Heart left ventricle (tissue), 16 donors: ENCODE data around the gene ZMYM3. TPM values are rescaled to one million over a fixed set of nuclear protein-coding genes. Genes with fewer than 3 reads are reported as not detected.
A peak's percentile ranks its signal among the peaks of the same experiment; 100 is the strongest.
"Not testable (repeated sequence)": the region's sequence is repeated elsewhere in the genome, so short reads cannot be mapped to it uniquely, and the experiment has no call there.

Experiments
- ATAC-seq, 4 donors: fragments of 200-7000 bp; cut with Tn5 transposase; one replicate each; pipeline ENCODE4 v1.9.1; 2020 to 2022; ENCODE audit warnings: moderate library complexity in 4 of 4, mild to moderate bottlenecking in 3 of 4, moderate number of reproducible peaks in 1 of 4
- DNase-seq, 5 donors: peaks; one replicate each; pipeline ENCODE4 v3.0.0-alpha.2; 2020
- H3K27ac ChIP-seq, 12 donors: fragments of 200-600 bp; sonication (generic) in 4 of 12; one replicate each; pipeline versions ENCODE4 v1.5.0 to v1.8.0; 2016 to 2022; ENCODE audit warnings: mild to moderate bottlenecking in 2 of 12
- H3K27me3 ChIP-seq, 9 donors: fragments of 200-600 bp; sonication (generic) in 2 of 9; one replicate each; pipeline versions ENCODE4 v1.5.1 to v1.8.0; 2016 to 2022; ENCODE audit warnings: mild to moderate bottlenecking in 3 of 9
- H3K36me3 ChIP-seq, 9 donors: fragments of 200-600 bp; sonication (generic) in 2 of 9; one replicate each; pipeline versions ENCODE4 v1.5.0 to v1.8.0; 2018 to 2022; ENCODE audit warnings: mild to moderate bottlenecking in 2 of 9
- H3K4me1 ChIP-seq, 12 donors: fragments of 200-600 bp; sonication (generic) in 4 of 12; one replicate each; pipeline versions ENCODE4 v1.5.0 to v1.8.0; 2016 to 2022; ENCODE audit warnings: mild to moderate bottlenecking in 3 of 12
- H3K4me3 ChIP-seq, 12 donors: fragments of 200-600 bp; sonication (generic) in 4 of 12; one replicate each; pipeline versions ENCODE4 v1.5.0 to v1.8.0; 2017 to 2022; ENCODE audit warnings: mild to moderate bottlenecking in 9 of 12, moderate library complexity in 4 of 12
- H3K9me3 ChIP-seq, 12 donors: fragments of 200-600 bp; sonication (generic) in 4 of 12; one replicate each; pipeline versions ENCODE4 v1.5.0 to v1.8.0; 2016 to 2022; ENCODE audit warnings: mild to moderate bottlenecking in 1 of 12
- POLR2A ChIP-seq, 2 donors: fragments of 450-650 bp; IDR thresholded peaks; one replicate each; pipeline ENCODE4 v1.6.1; 2017; ENCODE audit warnings: antibody characterized with exemption in 2 of 2, mild to moderate bottlenecking in 2 of 2, moderate library complexity in 2 of 2
- WGBS, 4 donors: extraction: QIAGEN DNeasy Blood & Tissue Kit in 2 of 4; methylation state at CpG; one replicate each; pipeline versions ENCODE4 v1.1.5 to v1.1.7; 2013 to 2018; 5-methylcytosine and 5-hydroxymethylcytosine counted together
- intact Hi-C, 10 donors: fragments of 100-400 bp; cut with DNase I; formaldehyde crosslinking; loops; one replicate each; pipeline versions ENCODE4 v1.11.1 to v1.14.2; 2022
- polyA plus RNA-seq, 2 donors: library from polyadenylated mRNA; stranded (reverse); fragments of 200-250 nt; gene quantifications; one replicate each; pipeline ENCODE4 v1.2.3, GENCODE V29; 2013
- total RNA-seq, 9 donors: library from RNA; depleted of rRNA in 2 of 9; stranded (reverse); fragments of >200 nt in 2 of 9; fragmentation: NEBNext Ultra II Directional in 3 of 9; extraction: Animal tissue kit (Norgen Biotek cat#: 25700) in 3 of 9; gene quantifications; one replicate each; pipeline versions ENCODE4 v1.1.0 to v1.2.4, GENCODE V29; 2016 to 2023
- TF ChIP-seq, protein P1 (sequence below), 12 donors: fragments of 200-600 bp; sonication (generic) in 4 of 12; IDR thresholded peaks; one replicate each; pipeline versions ENCODE4 v1.5.0 to v1.8.0; 2018 to 2022; ENCODE audit warnings: antibody characterized with exemption in 12 of 12, mild to moderate bottlenecking in 5 of 12
- donor health status: ischemic (EF 13 %, LVEDD 7.1; RV severe dilation, severe dysfunction).
- donor health status: healthy with polysubstance abuse.
- donor health status: DM: no; HTN: yes; CAD: no.
- donor health status: DM: no; HTN: no; CAD: no.
- donor health status: ischemic (EF 25% LVEDD 6.9; RV normal size, moderate dysfunction).
- donor health status: ischemic (EF 25% LVEDD 5.7; RV mildly dilated, moderate dysfunction).
- donor health status: healthy.
- donor health status: DM: yes; HTN: yes; CAD: no.
- donor health status: ischemic (EF 35%, LVEDD 5.7; RV mildly dilated, moderate dysfunction).
- donor health status: nonischemic (EF 11% LVEDD 7.7; RV severe dilation, severe dysfunction).
- donor health status: DM: yes; HTN: yes; CAD: no.
- donor health status: PGD.
- donor health status: ischemic (EF 29% LVEDD 5.4; RV normal size, mild dysfunction).
- donor health status: nonischemic (EF 23%, LVEDD 6.1; RV moderate dilation, normal function).

Gene ZMYM3
- total and polyA plus RNA-seq, 11 donors, result 5.1 to 22.9 (median 13.8) TPM

DNA sequence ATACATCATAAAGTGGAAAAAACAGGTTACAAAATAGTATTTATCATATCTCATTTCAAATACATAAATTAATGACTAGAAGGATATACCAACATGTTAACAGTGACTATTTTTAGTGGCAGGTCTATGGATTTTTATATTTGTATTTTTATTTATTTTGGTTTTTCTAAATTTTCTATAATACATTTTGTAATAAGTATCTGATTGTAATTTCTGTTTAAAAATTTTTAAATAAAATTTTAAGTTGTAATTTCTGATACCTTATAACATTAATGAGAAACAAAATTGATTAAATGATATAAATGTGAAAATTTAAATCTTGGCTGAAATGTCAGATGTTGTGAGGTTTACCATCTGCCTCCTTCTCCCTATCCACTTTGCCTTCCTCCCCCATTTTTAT lies 32.0 kb upstream of the ZMYM3 start:
- H3K4me1 ChIP-seq, result peaks cover 0 to 28% (median 19%) of the 10 kb centered on the region in 12 donors
- no peaks in the 10 kb centered on the region for H3K27me3 ChIP-seq
- intact Hi-C loops, result loop anchor here in 2 of 10 donors (10.0 kb wide), 1 partner anchor 79 kb away; the partner anchor contains the start of gene TAF1 (in 2 of the 2)
- peak overlapping the region in 6 of 12 donors; percentile 70 to 83 (median 78) for H3K4me3 ChIP-seq
- ATAC-seq (no peak), DNase-seq (no peak)
- H3K27ac ChIP-seq, result no peak overlapping the region
- peaks cover 0 to 3% (median 0%) of the 10 kb centered on the region in 12 donors for H3K9me3 ChIP-seq
- TF ChIP-seq, protein P1, sequence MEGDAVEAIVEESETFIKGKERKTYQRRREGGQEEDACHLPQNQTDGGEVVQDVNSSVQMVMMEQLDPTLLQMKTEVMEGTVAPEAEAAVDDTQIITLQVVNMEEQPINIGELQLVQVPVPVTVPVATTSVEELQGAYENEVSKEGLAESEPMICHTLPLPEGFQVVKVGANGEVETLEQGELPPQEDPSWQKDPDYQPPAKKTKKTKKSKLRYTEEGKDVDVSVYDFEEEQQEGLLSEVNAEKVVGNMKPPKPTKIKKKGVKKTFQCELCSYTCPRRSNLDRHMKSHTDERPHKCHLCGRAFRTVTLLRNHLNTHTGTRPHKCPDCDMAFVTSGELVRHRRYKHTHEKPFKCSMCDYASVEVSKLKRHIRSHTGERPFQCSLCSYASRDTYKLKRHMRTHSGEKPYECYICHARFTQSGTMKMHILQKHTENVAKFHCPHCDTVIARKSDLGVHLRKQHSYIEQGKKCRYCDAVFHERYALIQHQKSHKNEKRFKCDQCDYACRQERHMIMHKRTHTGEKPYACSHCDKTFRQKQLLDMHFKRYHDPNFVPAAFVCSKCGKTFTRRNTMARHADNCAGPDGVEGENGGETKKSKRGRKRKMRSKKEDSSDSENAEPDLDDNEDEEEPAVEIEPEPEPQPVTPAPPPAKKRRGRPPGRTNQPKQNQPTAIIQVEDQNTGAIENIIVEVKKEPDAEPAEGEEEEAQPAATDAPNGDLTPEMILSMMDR (IDR thresholded peaks at IDR 0.05), result no peak
- TF ChIP-seq POLR2A (IDR thresholded peaks at IDR 0.05), result no peak
- H3K36me3 ChIP-seq, result peaks cover 0 to 23% (median 5%) of the 10 kb centered on the region in 9 donors

DNA sequence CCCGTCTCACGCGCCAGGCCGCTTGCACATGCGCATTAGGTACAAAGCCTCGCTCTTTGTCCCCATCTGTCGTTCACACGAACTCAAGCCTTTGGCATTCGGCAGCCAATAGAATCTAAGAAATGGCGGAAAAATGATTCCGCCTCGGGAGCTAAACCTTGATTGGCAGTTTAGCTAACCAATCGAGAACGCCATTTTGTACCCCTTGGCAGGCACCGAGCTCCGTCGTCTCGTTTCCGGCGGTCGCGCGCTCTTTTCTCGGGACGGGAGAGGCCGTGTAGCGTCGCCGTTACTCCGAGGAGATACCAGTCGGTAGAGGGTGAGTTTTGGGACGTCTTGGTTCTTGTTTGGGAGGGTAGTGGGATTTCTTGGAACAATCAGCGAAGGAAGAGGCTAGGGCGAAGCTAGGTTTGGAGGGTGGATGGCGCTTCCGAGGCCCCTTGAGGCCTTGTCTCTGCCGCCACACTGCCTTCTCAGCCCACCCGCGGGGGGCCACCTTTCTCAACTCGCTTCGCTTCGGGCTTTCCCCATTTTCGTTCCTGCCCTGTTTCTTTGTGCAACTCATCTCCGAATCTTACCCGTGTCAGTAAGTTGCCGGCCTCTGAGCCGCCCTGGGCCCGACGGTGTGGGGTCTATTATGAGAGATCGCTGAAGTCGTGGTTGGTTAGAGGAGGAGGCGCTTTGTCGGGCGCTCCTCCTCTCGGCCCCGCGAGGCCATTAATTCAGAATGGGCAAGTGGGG lies 29.6 kb upstream of the ZMYM3 start, which contains the start of gene NONO:
TSS of gene NONO (plus strand) at position 233 of the 741 bp plus-strand sequence. CDS start 7,003 bp downstream, outside the sequence.
- peaks cover 0 to 3% (median 0%) of the 10 kb centered on the region in 12 donors for H3K9me3 ChIP-seq
- H3K27ac ChIP-seq, result peak within 1 kb of the TSS; percentile 71 to 95 (median 90)
- peaks cover 0 to 25% (median 19%) of the 10 kb centered on the region in 12 donors for H3K4me1 ChIP-seq
- peak; percentile 82 to 93 (median 88) for DNase-seq
- ATAC-seq, result peak; percentile 93 to 97 (median 95)
- H3K4me3 ChIP-seq, result peak within 1 kb of the TSS; percentile 42 to 83 (median 70)
- H3K27me3 ChIP-seq, result no peaks in the 10 kb centered on the region
- intact Hi-C loops, result loop anchor here in 4 of 10 donors (1.0 to 10.0 kb wide), 3 partner anchors 29 to 101 kb away; partner anchors contain the start of genes TAF1 (in 2 of the 4) and ZMYM3 (in 2 of the 4)
- TF ChIP-seq POLR2A (IDR thresholded peaks at IDR 0.05), result no peak
- TF ChIP-seq, protein P1 (IDR thresholded peaks at IDR 0.05), result peak in 4 of 12 donors; percentile 6 to 44 (median 22)
- 0 to 42% (median 20%) methylated on average over 57 of the region's 57 CpGs for whole genome bisulfite sequencing, 4 donors
- peaks cover 0 to 9% (median 0%) of the 10 kb centered on the region in 9 donors for H3K36me3 ChIP-seq

DNA sequence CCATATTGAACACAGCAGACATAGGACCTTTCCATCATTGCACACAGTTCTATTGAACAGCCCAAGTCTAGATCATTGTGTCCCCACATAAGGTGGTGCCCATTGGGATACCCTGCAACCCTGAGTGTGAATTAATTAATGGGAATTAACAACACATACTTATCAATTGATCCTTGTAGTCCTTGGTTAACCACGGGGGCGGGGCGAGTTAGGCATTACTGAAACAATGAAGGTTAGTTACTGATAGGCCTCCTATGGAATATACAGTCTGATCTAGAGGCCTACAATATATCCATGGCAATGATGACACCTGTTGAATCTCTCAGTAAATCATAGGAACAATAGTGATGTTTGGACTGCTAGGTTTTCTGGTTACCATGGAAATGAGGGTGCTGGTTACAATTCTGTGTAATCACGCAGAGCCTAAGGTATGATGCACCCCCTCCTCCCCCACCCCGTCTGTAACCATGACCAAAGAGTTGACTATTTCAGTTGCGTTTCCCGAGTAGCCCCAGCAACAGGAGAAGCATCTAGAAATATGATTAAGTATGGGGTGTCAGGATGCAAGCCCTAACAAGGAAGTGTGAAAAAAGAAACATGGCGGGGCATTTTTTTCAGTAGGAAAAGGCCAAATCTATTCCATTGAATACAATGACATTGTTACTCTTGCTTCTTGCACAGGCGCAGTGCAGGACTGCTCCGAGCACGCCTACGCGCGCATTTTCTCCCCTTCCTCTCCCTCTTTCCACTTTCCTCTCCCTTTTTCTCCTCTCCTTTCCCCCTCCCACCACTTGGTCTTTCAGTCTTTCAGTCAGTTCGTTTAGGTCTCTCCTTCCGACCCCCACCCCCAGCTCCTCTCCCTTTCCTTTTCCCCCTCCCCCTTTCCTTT lies 28.8 kb upstream of the ZMYM3 start:
- Histone ChIP-seq H3K4me1 (peaks cover 0 to 25% (median 16%) of the 10 kb centered on the region in 12 donors), H3K27me3 (no peaks in the 10 kb centered on the region), H3K4me3 (peak overlapping the region in 11 of 12 donors; percentile 18 to 83 (median 70)), H3K27ac (peak overlapping the region; percentile 57 to 95 (median 90)), H3K9me3 (peaks cover 0 to 3% (median 0%) of the 10 kb centered on the region in 12 donors), H3K36me3 (peaks cover 0 to 9% (median 0%) of the 10 kb centered on the region in 9 donors)
- DNase-seq, result no peak
- intact Hi-C loops, result loop anchor here in 4 of 10 donors (1.0 to 10.0 kb wide), 3 partner anchors 28 to 100 kb away; partner anchors contain the start of genes TAF1 (in 2 of the 4) and ZMYM3 (in 2 of the 4)
- TF ChIP-seq, protein P1 (IDR thresholded peaks at IDR 0.05), result no peak
- TF ChIP-seq POLR2A (IDR thresholded peaks at IDR 0.05), result no peak
- 20 to 49% (median 33%) methylated on average over 14 to 16 of the region's 16 CpGs for WGBS, 4 donors
- ATAC-seq, result peak; percentile 75 to 82 (median 79)

DNA sequence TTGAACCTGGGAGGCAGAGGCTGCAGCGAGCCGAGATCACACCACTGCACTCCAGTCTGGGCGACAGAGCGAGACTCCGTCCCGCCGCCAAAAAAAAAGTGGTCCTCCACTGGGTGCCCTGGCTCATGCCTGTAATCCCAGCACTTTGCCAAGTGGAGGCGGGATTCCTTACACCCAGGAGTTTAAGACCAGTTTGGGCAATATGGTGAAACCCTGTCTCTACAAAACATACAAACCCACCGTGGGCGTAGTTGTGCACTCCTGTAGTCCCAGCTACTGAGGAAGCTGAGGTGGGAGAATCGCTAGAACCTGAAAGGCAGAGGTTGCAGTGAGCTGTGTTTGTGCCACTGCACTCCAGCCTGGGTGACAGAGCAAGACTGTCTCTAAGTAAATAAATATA lies 27.4 kb upstream of the ZMYM3 start:
- intact Hi-C loops, result loop anchor here in 2 of 10 donors (10.0 kb wide), 1 partner anchor 84 kb away; the partner anchor contains the start of gene TAF1 (in 2 of the 2)

DNA sequence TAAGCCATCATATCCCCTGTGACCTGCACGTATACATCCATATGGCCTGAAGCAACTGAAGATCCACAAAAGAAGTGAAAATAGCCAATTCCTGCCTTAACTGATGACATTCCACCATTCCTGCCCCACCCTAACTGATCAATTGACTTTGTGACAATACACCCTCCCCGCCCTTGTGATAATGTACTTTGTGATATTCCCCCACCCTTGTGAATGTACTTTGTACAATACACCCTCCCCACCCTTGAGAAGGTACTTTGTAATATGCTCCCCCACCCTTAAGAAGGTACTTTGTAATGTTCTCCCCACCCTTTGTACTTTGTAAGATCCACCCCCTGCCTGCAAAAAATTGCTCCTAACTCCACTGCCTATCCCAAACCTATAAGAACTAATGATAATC lies 18.4 kb upstream of the ZMYM3 start:
- intact Hi-C loops, H3K9me3 ChIP-seq, ATAC-seq, DNase-seq, H3K4me1 ChIP-seq, H3K36me3 ChIP-seq, H3K4me3 ChIP-seq, H3K27me3 ChIP-seq, H3K27ac ChIP-seq: not testable (repeated sequence)
- 74 to 100% (median 88%) methylated on average over 2 of the region's 2 CpGs for WGBS, 4 donors

More for the DNA sequence above, 27.4 kb upstream of the ZMYM3 start:
- not testable (repeated sequence) for H3K36me3 ChIP-seq, H3K27me3 ChIP-seq, H3K9me3 ChIP-seq, ATAC-seq, H3K27ac ChIP-seq, H3K4me3 ChIP-seq, DNase-seq
- H3K4me1 ChIP-seq, result peaks cover 0 to 20% (median 12%) of the 10 kb centered on the region in 12 donors
- 92 to 97% (median 94%) methylated on average over 10 to 11 of the region's 11 CpGs for WGBS, 4 donors
